NCI-H128 (cell line): ENCODE measurements around the gene NLRP8.
"Not testable (repeated sequence)": the region's sequence is repeated elsewhere in the genome, so short reads cannot be mapped to it uniquely, and the experiment has no call there.

Experiments used
- DNase-seq: peaks from one replicate; lab custom pipeline; 2025; ENCODE audit not compliant: unreplicated experiment; lab: John Stamatoyannopoulos, UW

Gene NLRP8

DNA sequence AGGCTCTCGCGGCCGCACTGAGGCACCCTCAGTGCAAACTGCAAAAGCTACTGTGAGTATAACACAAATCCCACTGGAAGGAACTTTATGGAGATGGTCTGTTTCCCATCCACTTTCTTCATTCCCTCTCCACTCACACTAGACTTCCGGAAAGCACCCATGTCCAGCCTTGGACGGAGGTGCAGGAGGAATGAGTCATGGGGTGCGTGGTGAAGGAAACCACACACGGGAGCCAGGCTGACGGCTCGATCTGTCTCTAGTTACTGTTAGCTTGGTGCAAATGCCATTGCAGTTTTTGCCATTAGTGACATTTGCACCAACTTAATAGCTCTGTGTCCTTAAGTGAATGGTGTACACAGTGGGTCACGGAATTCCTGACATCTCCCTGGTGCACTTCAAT is 14.6 kb downstream of the NLRP8 start:
- DNase-seq = no peak

GRCh38 chr19:55973982-55974381 is 26.4 kb downstream of the NLRP8 start:
- no peak for DNase-seq

GRCh38 chr19:55980415-55980814 is 32.8 kb downstream of the NLRP8 start:
- DNase-seq = no peak

- no peak for DNase-seq
Observed at GRCh38 chr19:55985254-55985653, 37.6 kb downstream of the NLRP8 start.

GRCh38 chr19:55986487-55986886 is 38.9 kb downstream of the NLRP8 start, which contains the start of gene NLRP5:
NLRP5 (plus strand) TSS chr19:55986775.
- no peak for DNase-seq

GRCh38 chr19:55990831-55991230 is 43.2 kb downstream of the NLRP8 start:
- no peak for DNase-seq

- DNase-seq = no peak
Observed at GRCh38 chr19:55993492-55993891, 45.9 kb downstream of the NLRP8 start.

DNA sequence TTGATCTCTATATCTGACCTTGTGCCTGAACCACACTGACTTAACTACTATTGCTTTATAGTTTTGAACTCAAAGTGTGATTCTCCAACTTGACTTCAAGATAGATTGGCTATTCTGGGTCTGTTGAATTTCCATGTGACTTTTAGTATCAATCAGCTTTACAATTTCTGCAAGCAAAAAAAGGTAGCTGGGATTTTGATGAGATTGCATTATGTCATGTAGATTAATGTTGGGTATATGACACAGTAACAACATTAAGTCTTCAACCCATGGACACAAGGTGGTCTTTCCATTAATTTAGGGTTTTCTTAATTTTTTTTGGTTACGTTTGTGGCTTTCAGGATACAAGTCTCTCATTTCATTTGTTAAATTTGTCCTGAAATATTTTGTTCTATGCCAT is 67.1 kb downstream of the NLRP8 start:
- no peak for DNase-seq

- DNase-seq = no peak
Observed at GRCh38 chr19:56015756-56016155, 68.1 kb downstream of the NLRP8 start.

- DNase-seq = not testable (repeated sequence)
Observed at GRCh38 chr19:56019325-56019724, 71.7 kb downstream of the NLRP8 start.

- DNase-seq = not testable (repeated sequence)
Observed at GRCh38 chr19:56020355-56020975, 72.8 kb downstream of the NLRP8 start.

GRCh38 chr19:56026769-56027168 is 79.1 kb downstream of the NLRP8 start:
- no peak for DNase-seq
